OCI-M1 (cell line): ENCODE measurements around the gene DUS3L.
"Not testable (repeated sequence)": the region's sequence is repeated elsewhere in the genome, so short reads cannot be mapped to it uniquely, and the experiment has no call there.

Source experiments
- DNase-seq: peaks from one replicate; lab custom pipeline; 2025; lab: John Stamatoyannopoulos, UW

DUS3L gene

DNA sequence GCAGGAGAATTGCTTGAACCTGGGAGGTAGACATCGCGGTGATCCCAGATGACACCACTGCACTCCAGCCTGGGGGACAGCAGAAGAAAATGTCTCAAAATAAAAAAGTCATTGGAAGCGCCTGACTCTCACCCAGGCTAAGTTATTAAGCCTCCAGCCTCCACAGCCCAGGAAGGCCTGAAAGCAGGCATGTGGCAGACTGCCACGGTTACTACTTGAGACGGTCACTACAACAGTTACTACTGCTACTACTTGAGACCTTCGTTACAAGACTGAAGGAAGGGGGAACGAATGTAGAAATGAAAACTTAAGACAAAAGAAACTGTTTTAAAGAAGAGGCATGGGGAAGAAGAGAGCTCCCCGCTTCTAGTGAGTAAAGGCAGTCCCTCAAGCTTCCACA, 16.0 kb downstream of the DUS3L start:
- no peak for DNase-seq

DNA sequence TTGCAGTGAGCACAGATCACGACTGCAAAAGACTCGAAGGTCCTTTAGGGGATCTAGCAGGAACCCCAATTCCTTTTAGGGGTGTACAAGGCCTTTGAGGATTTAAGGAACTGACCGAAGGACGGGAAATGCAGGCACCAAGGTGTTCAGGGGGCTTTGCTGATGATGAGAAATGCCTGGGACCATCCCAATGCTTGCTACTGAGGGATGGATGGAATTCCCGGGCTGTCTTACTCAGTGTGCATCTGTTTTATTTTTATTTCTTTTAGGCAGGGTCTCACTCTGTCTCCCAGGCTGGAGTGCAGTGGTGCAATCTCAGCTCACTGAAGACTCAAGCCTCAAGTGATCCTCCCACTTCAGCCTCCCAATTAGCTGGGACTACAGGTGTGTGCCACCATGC, 17.7 kb downstream of the DUS3L start:
- no peak for DNase-seq

- no peak for DNase-seq
These were observed 18.5 kb downstream of the DUS3L start for GRCh38 chr19:5772416-5772815.

DNA sequence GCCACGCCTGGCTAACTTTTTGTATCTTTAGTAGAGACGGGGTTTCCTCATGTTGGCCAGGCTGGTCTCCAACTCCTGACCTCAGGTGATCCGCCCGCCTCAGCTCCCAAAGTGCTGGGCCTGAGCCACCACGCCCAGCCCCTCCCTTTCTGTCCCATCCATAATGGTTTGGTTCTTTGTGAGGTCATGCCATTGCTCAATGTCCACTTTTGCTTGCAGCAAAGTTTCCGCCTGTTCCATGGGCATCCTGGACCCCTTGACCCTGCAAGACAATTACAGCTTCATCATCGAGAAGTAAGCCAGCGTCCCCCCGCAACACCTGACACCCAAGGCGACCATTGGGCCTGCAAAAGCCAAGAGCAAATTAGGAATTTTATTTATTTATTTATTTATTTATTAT, 23.0 kb downstream of the DUS3L start:
- DNase-seq = no peak

- DNase-seq = no peak
These were observed 25.7 kb downstream of the DUS3L start for GRCh38 chr19:5765220-5765619.

- DNase-seq = no peak
These were observed 28.2 kb downstream of the DUS3L start for GRCh38 chr19:5762608-5763217.

DNA sequence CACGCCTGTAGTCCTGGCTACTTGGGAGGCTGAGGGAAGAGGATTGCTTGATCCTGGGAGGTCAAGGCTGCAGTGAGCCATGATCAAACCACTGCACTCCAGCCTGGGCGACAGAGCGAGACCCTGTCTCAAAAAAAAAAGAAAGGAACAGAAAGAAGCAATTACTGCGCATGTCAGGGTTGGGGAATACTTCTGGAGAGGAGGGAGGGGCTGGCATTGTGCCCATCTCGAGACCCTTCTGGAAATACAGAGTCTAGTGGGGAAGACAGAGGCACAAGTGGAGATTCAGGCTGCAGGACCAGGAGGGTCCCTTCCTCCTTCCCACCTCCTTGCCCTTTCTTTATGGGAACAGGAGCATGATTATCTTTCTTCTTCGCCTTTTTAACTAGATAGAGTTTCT, 37.2 kb downstream of the DUS3L start:
- DNase-seq = no peak

GRCh38 chr19:5751709-5752108, 39.3 kb downstream of the DUS3L start:
- DNase-seq = no peak

- no peak for DNase-seq
These were observed 41.5 kb downstream of the DUS3L start for GRCh38 chr19:5749505-5749904.

DNA sequence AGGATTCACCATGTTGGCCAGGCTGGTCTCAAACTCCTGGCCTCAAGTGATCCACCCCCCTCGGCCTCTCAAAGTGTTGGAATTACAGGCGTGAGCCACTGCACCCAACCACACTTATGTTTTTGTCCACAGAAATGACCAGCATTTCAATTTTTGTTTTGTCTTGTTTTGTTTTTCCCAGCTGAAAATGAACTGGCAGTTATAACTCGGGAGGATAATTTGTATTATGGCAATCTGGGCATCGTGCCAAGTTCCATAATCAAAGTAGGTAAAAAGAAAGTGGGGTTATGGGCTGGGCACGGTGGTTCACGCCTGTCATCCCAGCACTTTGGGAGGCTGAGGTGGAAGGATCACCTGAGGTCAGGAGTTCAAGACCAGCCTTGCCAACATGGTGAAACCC, 42.0 kb downstream of the DUS3L start:
- not testable (repeated sequence) for DNase-seq

GRCh38 chr19:5744999-5745398, 46.0 kb downstream of the DUS3L start:
- not testable (repeated sequence) for DNase-seq

GRCh38 chr19:5743630-5744029, 47.3 kb downstream of the DUS3L start:
- no peak for DNase-seq

GRCh38 chr19:5742051-5742450, 48.9 kb downstream of the DUS3L start:
- DNase-seq = no peak

DNA sequence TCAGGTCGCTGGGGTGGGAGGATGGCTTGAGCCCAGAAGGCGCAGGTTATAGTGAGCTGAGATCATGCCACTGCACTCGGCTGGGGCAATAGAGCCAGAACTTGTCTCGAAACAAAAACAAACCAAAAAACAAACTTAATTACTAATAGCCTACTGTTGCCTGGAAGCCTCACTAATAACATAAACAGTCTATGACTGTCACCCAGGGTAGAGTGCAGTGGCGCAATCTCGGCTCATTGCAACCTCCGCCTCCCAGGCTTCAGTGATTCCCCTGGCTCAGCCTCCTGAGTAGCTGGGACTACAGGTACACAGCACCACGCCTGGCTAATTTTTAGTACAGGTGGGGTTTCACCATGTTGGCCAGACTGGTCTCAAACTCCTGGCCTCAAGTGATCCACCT, 52.5 kb downstream of the DUS3L start:
- no peak for DNase-seq
